Right lobe of liver (tissue), 4 donors: Measurements from ENCODE around the gene SFI1.

Experiments
- CTCF ChIP-seq, 4 donors: fragments of 200-600 bp in 3 of 4; fragments of 450-650 bp in 1 of 4; IDR thresholded peaks; one replicate each; pipeline versions ENCODE4 v1.5.1 to v1.8.0; 2016 to 2022; ENCODE audit warnings: antibody characterized with exemption in 4 of 4, mild to moderate bottlenecking in 2 of 4
- POLR2A ChIP-seq: fragments of 450-650 bp; IDR thresholded peaks from one replicate; pipeline ENCODE4 v1.6.1; 2017; ENCODE audit warnings: antibody characterized with exemption, mild to moderate bottlenecking
- donor health status: DM: no; HTN: no; CAD: no.
- donor health status: DM: no; HTN: no; CAD: no.
- donor health status: DM: no; HTN: yes; CAD: no.

DNA sequence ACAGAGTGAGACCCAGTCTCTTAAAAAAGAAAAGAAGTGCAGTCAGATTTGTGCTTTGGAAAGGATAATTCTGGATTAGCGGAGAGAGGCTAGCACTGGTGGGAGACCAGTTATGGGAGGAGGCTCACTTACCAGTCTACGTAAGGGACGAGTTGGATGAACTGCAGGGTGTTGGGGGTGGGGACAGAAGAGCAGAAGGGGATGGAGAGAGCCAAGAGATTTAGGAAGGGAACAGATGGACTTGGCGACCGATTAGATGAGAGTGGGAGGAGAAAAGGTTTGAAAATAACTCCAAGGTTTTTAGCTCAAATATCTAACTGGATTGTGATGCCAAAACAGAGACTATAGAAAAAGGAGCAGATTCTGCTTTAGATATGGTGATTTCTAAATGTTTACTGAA, 81.4 kb downstream of the SFI1 start:
- no peak for TF ChIP-seq POLR2A
- no peak for TF ChIP-seq CTCF (IDR thresholded peaks at IDR 0.05)
